OCI-LY3 (cell line): ENCODE data around the gene GIT2.

Source experiments
- CTCF ChIP-seq: fragments of 200-600, 300-600 bp; sonication (generic); IDR thresholded peaks from 2 replicates; pipeline ENCODE4 v1.5.1; 2014; ENCODE audit warnings: antibody characterized with exemption, low read length, low read depth
- EZH2phosphoT487 ChIP-seq: fragments of 200-600 bp; shearing (Covaris generic); IDR thresholded peaks from 2 replicates; pipeline ENCODE4 v1.6.1; 2018; ENCODE audit warnings: antibody characterized with exemption, mixed run types, low read depth

DNA sequence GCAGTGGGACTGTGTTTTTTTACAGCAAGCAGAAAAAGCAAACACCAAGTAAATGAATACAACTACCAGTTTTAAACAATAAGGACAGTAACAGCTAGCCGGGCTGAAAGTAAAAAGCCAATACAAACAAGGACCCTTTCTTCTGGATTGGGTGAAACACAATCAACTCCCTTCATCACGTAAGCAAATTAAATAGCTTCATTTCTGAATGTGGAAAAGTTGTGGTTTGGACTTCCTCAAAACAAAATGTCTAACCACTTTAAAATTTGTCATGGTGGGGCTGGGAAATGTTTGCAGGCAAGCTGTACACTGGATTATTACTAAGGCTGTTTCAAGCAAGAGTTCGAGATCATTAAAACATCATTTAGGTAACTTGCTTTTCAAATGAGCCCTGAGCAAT lies 48.6 kb downstream of the GIT2 start:
- TF ChIP-seq CTCF (no peak), EZH2phosphoT487 (no peak)
